Measurements from ENCODE around the gene CLIC5.

The CLIC5 gene

GRCh38 chr6:45956663-45957062, 59.0 kb downstream of the CLIC5 start:
- no peak for TF ChIP-seq ZFX (IDR thresholded peaks at IDR 0.05)
- TF ChIP-seq CTCF (conservative IDR thresholded peaks at IDR 0.05): no peak
- H3K27ac ChIP-seq: no peak overlapping the region

- TF ChIP-seq CTCF (conservative IDR thresholded peaks at IDR 0.05) (no peak), ZFX (IDR thresholded peaks at IDR 0.05) (no peak)
- H3K27ac ChIP-seq: no peak overlapping the region
Observed at GRCh38 chr6:45956176-45956575, 59.5 kb downstream of the CLIC5 start.

- no peak for TF ChIP-seq ZFX (IDR thresholded peaks at IDR 0.05)
- no peak for TF ChIP-seq CTCF (conservative IDR thresholded peaks at IDR 0.05)
- no peak overlapping the region for H3K27ac ChIP-seq
Observed at GRCh38 chr6:45955597-45955996, 60.1 kb downstream of the CLIC5 start.

GRCh38 chr6:45952546-45952945, 63.1 kb downstream of the CLIC5 start:
- TF ChIP-seq ZFX (IDR thresholded peaks at IDR 0.05) (no peak), CTCF (conservative IDR thresholded peaks at IDR 0.05) (no peak)
- no peak overlapping the region for H3K27ac ChIP-seq

- H3K27ac ChIP-seq: no peak overlapping the region
- no peak for TF ChIP-seq CTCF (conservative IDR thresholded peaks at IDR 0.05)
- no peak for TF ChIP-seq ZFX (IDR thresholded peaks at IDR 0.05)
Observed at GRCh38 chr6:45952168-45952529, 63.5 kb downstream of the CLIC5 start.

- TF ChIP-seq CTCF (conservative IDR thresholded peaks at IDR 0.05) (no peak), ZFX (IDR thresholded peaks at IDR 0.05) (no peak)
- H3K27ac ChIP-seq: no peak overlapping the region
Observed at GRCh38 chr6:45951321-45952167, 64.1 kb downstream of the CLIC5 start.

- TF ChIP-seq ZFX (IDR thresholded peaks at IDR 0.05): no peak
- no peak for TF ChIP-seq CTCF (conservative IDR thresholded peaks at IDR 0.05)
- H3K27ac ChIP-seq: no peak overlapping the region
Observed at GRCh38 chr6:45949256-45949655, 66.4 kb downstream of the CLIC5 start.
